Measurements from ENCODE around the gene BCL7A. TPM values are rescaled to one million over a fixed set of nuclear protein-coding genes. Genes with fewer than 3 reads are reported as not detected.

The BCL7A gene
- total and polyA plus RNA-seq, 10 of the 15 experiments (the other 5 are each of a cell fraction or from before 2014, with no cell fraction given) = 0.37 to 17.2 (median 11.7) TPM

GRCh38 chr12:122085591-122085990 lies 63.9 kb downstream of the BCL7A start:
- Histone ChIP-seq H3K4me3 (no peak overlapping the region), H3K9me3 (replicated peaks; ENCODE audit: control insufficient read depth, insufficient read depth, low read length) (no peaks in the 10 kb centered on the region), H3K36me3 (ENCODE audit: control insufficient read depth in 2 of 2, insufficient read depth in 2 of 2, low read length in 1 of 2) (peaks cover 0 to 1% of the 10 kb centered on the region in 2 experiments; a peak in 2 of 4 replicates), H3K9ac (ENCODE audit: control insufficient read depth, insufficient read depth, low read length) (no peak overlapping the region), H3K4me1 (ENCODE audit: control insufficient read depth, insufficient read depth, low read length) (peaks cover 24% of the 10 kb centered on the region), H3K4me2 (ENCODE audit: control insufficient read depth, insufficient read depth) (no peak overlapping the region), H3K27ac (ENCODE audit: control insufficient read depth, insufficient read depth) (no peak overlapping the region), H4K20me1 (ENCODE audit: control insufficient read depth, insufficient read depth) (0 out of 2 replicates have a peak, but pooled peaks cover 3% of the 10 kb centered on the region), H2AFZ (ENCODE audit: control insufficient read depth, low read depth, low read length) (no peak overlapping the region), H3K27me3 (replicated peaks in 1 of 2; ENCODE audit: control insufficient read depth in 2 of 2, insufficient read depth in 2 of 2, low read length in 1 of 2) (no peaks in the 10 kb centered on the region), H3K79me2 (ENCODE audit: control insufficient read depth, insufficient read depth, low read length) (no peaks in the 10 kb centered on the region)
- ChIA-PET RAD21 (ENCODE audit: unreplicated experiment) (no interaction called here), POLR2A (interaction anchor here (0.7 kb wide), 1 partner anchor 268 kb away, joined by 3 read pairs; no protein-coding TSS in a partner anchor), CTCF (interaction anchor here (0.5 to 2.0 kb wide), 2 partner anchors 31 to 40 kb away, joined by 3 to 7 read pairs; no protein-coding TSS in a partner anchor), SMC1A (ENCODE audit: uncharacterized antibody, unreplicated experiment) (no interaction called here)
- intact Hi-C loops (cut with micrococcal nuclease; ENCODE audit: unreplicated experiment) = no loop called here
- no peak for FAIRE-seq
- no TSS peak for BruUV-seq (replicated peaks)
- no peak for ATAC-seq
- TF ChIP-seq ZNF24 (IDR thresholded peaks at IDR 0.05) (no peak), KAT2A (conservative IDR thresholded peaks at IDR 0.05; ENCODE audit: control insufficient read depth, low read depth, low read length) (no peak), BACH1 (IDR thresholded peaks at IDR 0.05; ENCODE audit: borderline replicate concordance) (no peak), USF2 (IDR thresholded peaks at IDR 0.05; ENCODE audit: borderline replicate concordance, low read depth, low read length) (no peak)
- WGBS (ENCODE audit: insufficient coverage, insufficient replicate concordance, low lambda C conversion rate, missing lambda C conversion rate) = 91% methylated on average over 5 of the region's 5 CpGs
- in situ Hi-C loops (cut with MboI) = no loop called here
- no peak for DNase-seq (ENCODE audit: low read depth, low spot score)

- FAIRE-seq (no peak), DNase-seq (ENCODE audit: low read depth, low spot score) (no peak), ATAC-seq (no peak)
- intact Hi-C loops (cut with micrococcal nuclease; ENCODE audit: unreplicated experiment) (no loop called here), in situ Hi-C loops (cut with MboI) (no loop called here)
- Histone ChIP-seq H3K27me3 (replicated peaks in 1 of 2; ENCODE audit: control insufficient read depth in 2 of 2, insufficient read depth in 2 of 2, low read length in 1 of 2) (no peaks in the 10 kb centered on the region), H3K4me1 (ENCODE audit: control insufficient read depth, insufficient read depth, low read length) (peaks cover 21% of the 10 kb centered on the region), H3K4me3 (no peak overlapping the region), H3K27ac (ENCODE audit: control insufficient read depth, insufficient read depth) (no peak overlapping the region), H3K4me2 (ENCODE audit: control insufficient read depth, insufficient read depth) (no peak overlapping the region), H3K36me3 (ENCODE audit: control insufficient read depth in 2 of 2, insufficient read depth in 2 of 2, low read length in 1 of 2) (peaks cover 0 to 1% of the 10 kb centered on the region in 2 experiments; a peak in 2 of 4 replicates), H3K9ac (ENCODE audit: control insufficient read depth, insufficient read depth, low read length) (no peak overlapping the region), H4K20me1 (ENCODE audit: control insufficient read depth, insufficient read depth) (0 out of 2 replicates have a peak, but pooled peaks cover 3% of the 10 kb centered on the region), H3K79me2 (ENCODE audit: control insufficient read depth, insufficient read depth, low read length) (no peaks in the 10 kb centered on the region), H3K9me3 (replicated peaks; ENCODE audit: control insufficient read depth, insufficient read depth, low read length) (no peaks in the 10 kb centered on the region), H2AFZ (ENCODE audit: control insufficient read depth, low read depth, low read length) (no peak overlapping the region)
- RAD21 ChIA-PET (ENCODE audit: unreplicated experiment) = no interaction called here
- 90% methylated on average over 8 of the region's 8 CpGs for WGBS (ENCODE audit: insufficient coverage, insufficient replicate concordance, low lambda C conversion rate, missing lambda C conversion rate)
- SMC1A ChIA-PET (ENCODE audit: uncharacterized antibody, unreplicated experiment) = no interaction called here
- no TSS peak for BruUV-seq (replicated peaks)
- POLR2A ChIA-PET = no interaction called here
- no peak for TF ChIP-seq RCOR1 (conservative IDR thresholded peaks at IDR 0.05; ENCODE audit: low read depth, low read length)
- no peak for TF ChIP-seq ZNF24 (IDR thresholded peaks at IDR 0.05)
- TF ChIP-seq POLR2A (IDR thresholded peaks at IDR 0.05; ENCODE audit: low read depth, low read length) = no peak
- no peak for TF ChIP-seq BCL3 (IDR thresholded peaks at IDR 0.05; ENCODE audit: borderline replicate concordance, insufficient read depth, low read depth, low read length, poor library complexity, severe bottlenecking)
- no peak for TF ChIP-seq RAD21 (IDR thresholded peaks at IDR 0.05; ENCODE audit: insufficient read depth, low read depth, low read length)
- TF ChIP-seq STAT1 (conservative IDR thresholded peaks at IDR 0.05) = no peak
- TF ChIP-seq SP1 (IDR thresholded peaks at IDR 0.05; ENCODE audit: low read depth, low read length) = no peak
- TF ChIP-seq ELK1 (IDR thresholded peaks at IDR 0.05; ENCODE audit: low read depth, low read length) = no peak
- no peak for TF ChIP-seq JUND (IDR thresholded peaks at IDR 0.05; ENCODE audit: low read depth, low read length)
- TF ChIP-seq SMC3 (IDR thresholded peaks at IDR 0.05; ENCODE audit: borderline replicate concordance, low read length) = no peak
- no peak for TF ChIP-seq GABPA (IDR thresholded peaks at IDR 0.05; ENCODE audit: low read depth)
- TF ChIP-seq FOXK2 (IDR thresholded peaks at IDR 0.05) = no peak
- TF ChIP-seq FOS (IDR thresholded peaks at IDR 0.05; ENCODE audit: borderline replicate concordance, extremely low read depth, insufficient read length) = no peak
- CTCF ChIA-PET = interaction anchor here (2.0 kb wide), 1 partner anchor 31 kb away, joined by 7 read pairs; no protein-coding TSS in a partner anchor
Observed at GRCh38 chr12:122086116-122086515, 64.4 kb downstream of the BCL7A start.

All from GM12878 (cell line).